ENCODE data around the gene HCST. TPM values are rescaled to one million over a fixed set of nuclear protein-coding genes. Genes with fewer than 3 reads are reported as not detected.

HCST gene
- total RNA-seq, 1 donor from 2014 or later = 46.1 TPM

- H3K4me3 Mint-ChIP-seq = no peak overlapping the region
- peaks cover 4% of the 10 kb centered on the region for H3K36me3 Mint-ChIP-seq (ENCODE audit: low read depth)
- H3K4me1 Mint-ChIP-seq = peaks cover 9% of the 10 kb centered on the region
Measured at GRCh38 chr19:35925501-35925900, 23.2 kb downstream of the HCST start.

GRCh38 chr19:35928507-35928906 lies 26.2 kb downstream of the HCST start:
- peaks cover 4% of the 10 kb centered on the region for H3K36me3 Mint-ChIP-seq (ENCODE audit: low read depth)
- peaks cover 11% of the 10 kb centered on the region for H3K9me3 Mint-ChIP-seq
- peaks cover 2% of the 10 kb centered on the region for H3K27me3 Mint-ChIP-seq
- DNase-seq = no peak
- no peak overlapping the region for H3K27ac Mint-ChIP-seq
- intact Hi-C loops (cut with micrococcal nuclease) = no loop called here
- H3K4me1 Mint-ChIP-seq = peaks cover 21% of the 10 kb centered on the region
- H3K4me3 Mint-ChIP-seq = no peak overlapping the region

More at GRCh38 chr19:35925501-35925900, 23.2 kb downstream of the HCST start:
- no peak for DNase-seq
- H3K9me3 Mint-ChIP-seq = peaks cover 11% of the 10 kb centered on the region
- intact Hi-C loops (cut with micrococcal nuclease) = no loop called here
- H3K27me3 Mint-ChIP-seq = peaks cover 5% of the 10 kb centered on the region
- H3K27ac Mint-ChIP-seq = no peak overlapping the region

GRCh38 chr19:35929876-35930275 lies 27.5 kb downstream of the HCST start:
- H3K9me3 Mint-ChIP-seq = peaks cover 11% of the 10 kb centered on the region
- H3K36me3 Mint-ChIP-seq (ENCODE audit: low read depth) = peaks cover 4% of the 10 kb centered on the region
- peak overlapping the region; percentile 58 for H3K4me3 Mint-ChIP-seq
- intact Hi-C loops (cut with micrococcal nuclease) = loop anchor here (1.0 to 5.0 kb wide), 2 partner anchors 84 to 238 kb away; partner anchors contain the start of gene ALKBH6
- H3K4me1 Mint-ChIP-seq = peaks cover 21% of the 10 kb centered on the region
- H3K27me3 Mint-ChIP-seq = peaks cover 2% of the 10 kb centered on the region
- peak; percentile 70 for DNase-seq
- peak overlapping the region; percentile 87 for H3K27ac Mint-ChIP-seq

GRCh38 chr19:35931161-35931873 lies 29.0 kb downstream of the HCST start:
- Mint-ChIP-seq H3K27ac (peak overlapping the region; percentile 90), H3K36me3 (ENCODE audit: low read depth) (no peaks in the 10 kb centered on the region), H3K9me3 (no peaks in the 10 kb centered on the region), H3K4me3 (peak overlapping the region; percentile 79), H3K4me1 (peaks cover 25% of the 10 kb centered on the region), H3K27me3 (no peaks in the 10 kb centered on the region)
- intact Hi-C loops (cut with micrococcal nuclease) = loop anchor here (1.0 to 5.0 kb wide), 6 partner anchors 31 to 239 kb away; partner anchors contain the start of genes ARHGAP33, NFKBID, PSENEN and U2AF1L4
- peak; percentile 100 for DNase-seq

GRCh38 chr19:35931874-35932202 lies 29.5 kb downstream of the HCST start:
- no peak for DNase-seq
- H3K27me3 Mint-ChIP-seq = no peaks in the 10 kb centered on the region
- intact Hi-C loops (cut with micrococcal nuclease) = loop anchor here (1.0 to 5.0 kb wide), 6 partner anchors 32 to 240 kb away; partner anchors contain the start of genes ARHGAP33, NFKBID, PSENEN and U2AF1L4
- H3K4me1 Mint-ChIP-seq = peaks cover 25% of the 10 kb centered on the region
- H3K27ac Mint-ChIP-seq = peak overlapping the region; percentile 59
- H3K36me3 Mint-ChIP-seq (ENCODE audit: low read depth) = no peaks in the 10 kb centered on the region
- H3K9me3 Mint-ChIP-seq = no peaks in the 10 kb centered on the region
- H3K4me3 Mint-ChIP-seq = peak overlapping the region; percentile 65

GRCh38 chr19:35932291-35932936 lies 30.1 kb downstream of the HCST start:
- Mint-ChIP-seq H3K27ac (no peak overlapping the region), H3K27me3 (no peaks in the 10 kb centered on the region), H3K36me3 (ENCODE audit: low read depth) (no peaks in the 10 kb centered on the region), H3K4me1 (peaks cover 28% of the 10 kb centered on the region), H3K4me3 (no peak overlapping the region), H3K9me3 (no peaks in the 10 kb centered on the region)
- intact Hi-C loops (cut with micrococcal nuclease) = loop anchor here (5.0 kb wide), 1 partner anchor 240 kb away; no protein-coding TSS in a partner anchor
- DNase-seq = no peak

GRCh38 chr19:35935911-35936737 lies 33.8 kb downstream of the HCST start, which contains the start of gene LRFN3:
TSS of gene LRFN3 (plus strand) at chr19:35936374. CDS start at chr19:35939426, 3,052 bp downstream.
- Mint-ChIP-seq H3K27me3 (no peaks in the 10 kb centered on the region), H3K4me1 (peaks cover 30% of the 10 kb centered on the region), H3K4me3 (peak within 1 kb of the TSS; percentile 95), H3K36me3 (ENCODE audit: low read depth) (peaks cover 12% of the 10 kb centered on the region), H3K27ac (peak within 1 kb of the TSS; percentile 68), H3K9me3 (no peaks in the 10 kb centered on the region)
- intact Hi-C loops (cut with micrococcal nuclease) = loop anchor here (1.0 kb wide), 1 partner anchor 54 kb away; no protein-coding TSS in a partner anchor
- peak; percentile 91 for DNase-seq

GRCh38 chr19:35936738-35937268 lies 34.5 kb downstream of the HCST start:
- DNase-seq = no peak
- intact Hi-C loops (cut with micrococcal nuclease) = loop anchor here (1.0 kb wide), 1 partner anchor 55 kb away; no protein-coding TSS in a partner anchor
- peak overlapping the region; percentile 78 for H3K4me3 Mint-ChIP-seq
- H3K9me3 Mint-ChIP-seq = no peaks in the 10 kb centered on the region
- peaks cover 26% of the 10 kb centered on the region for H3K4me1 Mint-ChIP-seq
- H3K27ac Mint-ChIP-seq = no peak overlapping the region
- H3K36me3 Mint-ChIP-seq (ENCODE audit: low read depth) = peaks cover 12% of the 10 kb centered on the region
- no peaks in the 10 kb centered on the region for H3K27me3 Mint-ChIP-seq

GRCh38 chr19:35937345-35938281 lies 35.3 kb downstream of the HCST start:
- no peaks in the 10 kb centered on the region for H3K27me3 Mint-ChIP-seq
- H3K9me3 Mint-ChIP-seq = no peaks in the 10 kb centered on the region
- peak overlapping the region; percentile 78 for H3K4me3 Mint-ChIP-seq
- intact Hi-C loops (cut with micrococcal nuclease) = no loop called here
- no peak for DNase-seq
- H3K36me3 Mint-ChIP-seq (ENCODE audit: low read depth) = peaks cover 12% of the 10 kb centered on the region
- peak overlapping the region; percentile 30 for H3K27ac Mint-ChIP-seq
- peaks cover 23% of the 10 kb centered on the region for H3K4me1 Mint-ChIP-seq

- H3K27me3 Mint-ChIP-seq = no peaks in the 10 kb centered on the region
- intact Hi-C loops (cut with micrococcal nuclease) = no loop called here
- no peak overlapping the region for H3K27ac Mint-ChIP-seq
- H3K4me1 Mint-ChIP-seq = peaks cover 26% of the 10 kb centered on the region
- DNase-seq = no peak
- H3K9me3 Mint-ChIP-seq = no peaks in the 10 kb centered on the region
- H3K4me3 Mint-ChIP-seq = peak overlapping the region; percentile 78
- peaks cover 12% of the 10 kb centered on the region for H3K36me3 Mint-ChIP-seq (ENCODE audit: low read depth)
Measured at GRCh38 chr19:35938282-35939224, 36.2 kb downstream of the HCST start.

- Mint-ChIP-seq H3K4me1 (peaks cover 29% of the 10 kb centered on the region), H3K4me3 (no peak overlapping the region)
- intact Hi-C loops (cut with micrococcal nuclease) = no loop called here
Measured at GRCh38 chr19:35939307-35940077, 37.2 kb downstream of the HCST start.

More at GRCh38 chr19:35939307-35940077, 37.2 kb downstream of the HCST start:
- no peak for DNase-seq
- Mint-ChIP-seq H3K27me3 (no peaks in the 10 kb centered on the region), H3K27ac (no peak overlapping the region), H3K36me3 (ENCODE audit: low read depth) (peaks cover 15% of the 10 kb centered on the region), H3K9me3 (no peaks in the 10 kb centered on the region)
